SU-DHL-6 (cell line): ENCODE data around the gene CCL5.

ENCODE experiments used
- H2AFZ ChIP-seq: fragments of 200-600 bp; sonication (generic); 2 replicates; pipeline ENCODE4 v1.6.1; 2014; ENCODE audit warnings: low read depth, mild to moderate bottlenecking, moderate library complexity, mixed read lengths, antibody characterized with exemption, low read length; ENCODE audit not compliant: severe bottlenecking
- H3F3A ChIP-seq: fragments of 200-600 bp; shearing (Covaris generic); 2 replicates; pipeline ENCODE4 v1.6.0; 2016; ENCODE audit warnings: antibody characterized with exemption, mild to moderate bottlenecking; ENCODE audit not compliant: insufficient read depth
- H3K27ac ChIP-seq: fragments of 200-600 bp; sonication (generic); 2 replicates; pipeline ENCODE4 v1.5.1; 2016; ENCODE audit warnings: low read depth, mild to moderate bottlenecking, low read length, moderate library complexity, mixed read lengths
- H3K27me3 ChIP-seq: fragments of 200-600 bp; sonication (generic), shearing (Covaris generic); 2 replicates; pipeline ENCODE4 v1.6.0; 2014; ENCODE audit warnings: mild to moderate bottlenecking, low read length
- H3K36me3 ChIP-seq: fragments of 200-600 bp; sonication (generic); 2 replicates; pipeline ENCODE4 v1.6.1; 2014; ENCODE audit warnings: mild to moderate bottlenecking, low read length, mixed read lengths
- H3K4me2 ChIP-seq: fragments of 300-600, 200-600 bp; shearing (Covaris generic), sonication (generic); 2 replicates; pipeline ENCODE4 v1.6.0; 2014; ENCODE audit warnings: low read length, low read depth, mild to moderate bottlenecking; ENCODE audit not compliant: poor library complexity, severe bottlenecking
- H3K4me3 ChIP-seq: fragments of 200-600 bp; sonication (generic); 2 replicates; pipeline ENCODE4 v1.5.1; 2014; ENCODE audit warnings: antibody characterized with exemption, low read length, mild to moderate bottlenecking, mixed read lengths; ENCODE audit not compliant: insufficient read depth, poor library complexity, severe bottlenecking
- H3K79me2 ChIP-seq: fragments of 200-600 bp; sonication (generic); 2 replicates; pipeline ENCODE4 v1.6.1; 2014; ENCODE audit warnings: mild to moderate bottlenecking, low read length, moderate library complexity; ENCODE audit not compliant: insufficient read depth
- H3K9ac ChIP-seq: fragments of 200-600 bp; sonication (generic); 2 replicates; pipeline ENCODE4 v1.7.0; 2014; ENCODE audit warnings: mild to moderate bottlenecking, low read length
- H3K9me2 ChIP-seq: fragments of 200-600 bp; sonication (generic); replicated peaks from 2 replicates; pipeline ENCODE4 v1.6.1; 2014; ENCODE audit warnings: low read length; ENCODE audit not compliant: insufficient read depth
- H3K9me3 ChIP-seq: fragments of 200-600 bp; sonication (generic); 2 replicates; pipeline ENCODE4 v1.6.1; 2014; ENCODE audit warnings: low read length, mixed read lengths; ENCODE audit not compliant: insufficient read depth
- H4K20me1 ChIP-seq: fragments of 200-600 bp; sonication (generic); 2 replicates; pipeline ENCODE4 v1.6.1; 2014; ENCODE audit warnings: low read depth, mild to moderate bottlenecking, antibody characterized with exemption, low read length, moderate library complexity, mixed read lengths
- EZH2phosphoT487 ChIP-seq: fragments of 200-600 bp; sonication (generic), shearing (Covaris generic); conservative IDR thresholded peaks from 2 replicates; pipeline ENCODE4 v1.6.1; 2018; ENCODE audit warnings: mild to moderate bottlenecking, antibody characterized with exemption, low read length, moderate library complexity, mixed read lengths
- TF ChIP-seq, protein P1 (sequence below): fragments of 200-600 bp; sonication (generic); IDR thresholded peaks from one replicate; pipeline ENCODE4 v1.5.1; 2017; ENCODE audit warnings: antibody characterized with exemption, mild to moderate bottlenecking, low read length, moderate library complexity; ENCODE audit not compliant: insufficient read depth, poor library complexity, severe bottlenecking

CCL5 gene

DNA sequence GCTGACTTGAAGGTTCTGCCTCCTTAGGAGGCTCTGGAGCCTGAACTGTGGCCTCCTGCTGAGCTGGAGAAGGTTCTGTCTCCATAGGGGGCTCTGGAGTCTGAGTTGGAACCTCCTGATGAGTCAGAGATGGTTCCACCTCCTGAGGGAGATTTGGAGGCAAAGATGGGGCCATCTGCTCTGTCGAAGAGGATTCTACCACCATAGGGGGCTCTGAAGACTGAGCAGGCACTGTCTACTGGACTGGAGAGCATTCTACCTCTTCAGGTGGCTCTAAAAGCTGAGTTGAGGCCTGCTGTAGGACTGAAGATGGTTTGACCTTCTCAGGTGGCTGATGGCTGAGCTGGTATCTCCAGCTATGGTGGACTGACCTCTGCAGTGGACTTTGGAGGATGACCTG, 34.2 kb upstream of the CCL5 start:
- H3K4me3 ChIP-seq: no peak overlapping the region
- no peaks in the 10 kb centered on the region for H4K20me1 ChIP-seq
- H2AFZ ChIP-seq: no peak overlapping the region
- H3K79me2 ChIP-seq: no peaks in the 10 kb centered on the region
- H3K4me2 ChIP-seq: no peak overlapping the region
- no peaks in the 10 kb centered on the region for H3F3A ChIP-seq
- no peak overlapping the region for H3K27ac ChIP-seq
- no peaks in the 10 kb centered on the region for H3K9me2 ChIP-seq
- no peaks in the 10 kb centered on the region for H3K9me3 ChIP-seq
- H3K9ac ChIP-seq: no peak overlapping the region
- TF ChIP-seq EZH2phosphoT487: no peak
- TF ChIP-seq, protein P1, sequence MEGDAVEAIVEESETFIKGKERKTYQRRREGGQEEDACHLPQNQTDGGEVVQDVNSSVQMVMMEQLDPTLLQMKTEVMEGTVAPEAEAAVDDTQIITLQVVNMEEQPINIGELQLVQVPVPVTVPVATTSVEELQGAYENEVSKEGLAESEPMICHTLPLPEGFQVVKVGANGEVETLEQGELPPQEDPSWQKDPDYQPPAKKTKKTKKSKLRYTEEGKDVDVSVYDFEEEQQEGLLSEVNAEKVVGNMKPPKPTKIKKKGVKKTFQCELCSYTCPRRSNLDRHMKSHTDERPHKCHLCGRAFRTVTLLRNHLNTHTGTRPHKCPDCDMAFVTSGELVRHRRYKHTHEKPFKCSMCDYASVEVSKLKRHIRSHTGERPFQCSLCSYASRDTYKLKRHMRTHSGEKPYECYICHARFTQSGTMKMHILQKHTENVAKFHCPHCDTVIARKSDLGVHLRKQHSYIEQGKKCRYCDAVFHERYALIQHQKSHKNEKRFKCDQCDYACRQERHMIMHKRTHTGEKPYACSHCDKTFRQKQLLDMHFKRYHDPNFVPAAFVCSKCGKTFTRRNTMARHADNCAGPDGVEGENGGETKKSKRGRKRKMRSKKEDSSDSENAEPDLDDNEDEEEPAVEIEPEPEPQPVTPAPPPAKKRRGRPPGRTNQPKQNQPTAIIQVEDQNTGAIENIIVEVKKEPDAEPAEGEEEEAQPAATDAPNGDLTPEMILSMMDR: no peak
- H3K27me3 ChIP-seq: no peaks in the 10 kb centered on the region
- H3K36me3 ChIP-seq: no peaks in the 10 kb centered on the region; the same call in 1 of the 2 replicates

DNA sequence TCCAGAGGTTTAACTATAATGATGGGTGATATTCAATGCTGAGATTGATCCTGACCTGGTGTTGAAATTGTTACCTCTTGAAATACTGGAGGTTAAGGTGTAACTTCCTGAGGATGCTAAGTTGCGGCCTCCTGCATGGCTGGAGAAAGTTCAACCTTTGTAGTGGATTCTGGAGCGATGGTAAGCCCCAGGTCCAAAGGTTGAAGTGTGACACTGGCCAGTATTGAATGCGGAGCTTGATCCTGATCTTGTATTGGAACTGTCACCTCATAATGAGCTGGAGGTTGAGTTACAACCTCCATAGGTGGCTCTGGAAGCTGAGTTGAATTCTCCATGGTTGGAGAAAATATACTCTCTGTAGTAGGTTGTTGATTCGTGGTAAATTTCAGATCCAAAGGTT, 33.4 kb upstream of the CCL5 start:
- Histone ChIP-seq H3K9ac (no peak overlapping the region), H3K4me3 (no peak overlapping the region), H3K4me2 (no peak overlapping the region), H3K79me2 (no peaks in the 10 kb centered on the region), H3K27me3 (no peaks in the 10 kb centered on the region), H4K20me1 (no peaks in the 10 kb centered on the region), H3K9me2 (no peaks in the 10 kb centered on the region), H3K27ac (no peak overlapping the region), H2AFZ (no peak overlapping the region), H3K36me3 (no peaks in the 10 kb centered on the region), H3K9me3 (no peaks in the 10 kb centered on the region), H3F3A (no peaks in the 10 kb centered on the region)
- TF ChIP-seq, protein P1: no peak
- no peak for TF ChIP-seq EZH2phosphoT487

DNA sequence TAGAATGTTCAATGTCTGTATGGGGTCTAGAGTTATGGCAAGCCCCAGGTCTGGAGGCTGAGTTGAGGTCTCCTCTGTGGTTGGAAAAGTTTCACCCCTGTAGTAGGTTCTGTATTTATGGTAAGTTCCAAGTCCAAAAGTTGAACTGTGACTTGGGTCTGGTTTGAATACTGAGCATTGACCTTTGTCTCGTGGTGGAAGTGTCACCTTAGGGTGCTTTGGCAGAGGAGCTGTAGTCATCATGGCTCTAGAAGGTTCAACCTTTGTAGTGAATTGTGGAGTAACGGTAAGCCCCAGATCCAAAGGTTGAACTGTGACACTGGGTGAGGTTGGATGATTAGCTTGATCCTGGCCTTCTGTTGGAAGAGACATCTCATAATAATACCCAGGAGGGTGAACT, 32.8 kb upstream of the CCL5 start:
- Histone ChIP-seq H2AFZ (no peak overlapping the region), H3K9me3 (no peaks in the 10 kb centered on the region)

More for the DNA sequence above, 32.8 kb upstream of the CCL5 start:
- H3K4me3 ChIP-seq: no peak overlapping the region
- H3F3A ChIP-seq: no peaks in the 10 kb centered on the region
- H3K27me3 ChIP-seq: no peaks in the 10 kb centered on the region
- H3K27ac ChIP-seq: no peak overlapping the region
- no peaks in the 10 kb centered on the region for H3K79me2 ChIP-seq
- no peaks in the 10 kb centered on the region for H3K36me3 ChIP-seq
- no peaks in the 10 kb centered on the region for H3K9me2 ChIP-seq
- H3K4me2 ChIP-seq: no peak overlapping the region
- TF ChIP-seq, protein P1: no peak
- TF ChIP-seq EZH2phosphoT487: no peak
- no peak overlapping the region for H3K9ac ChIP-seq
- H4K20me1 ChIP-seq: no peaks in the 10 kb centered on the region
